ENCODE data around the gene MYBBP1A. TPM values are rescaled to one million over a fixed set of nuclear protein-coding genes. Genes with fewer than 3 reads are reported as not detected.

The MYBBP1A gene
- total and polyA plus RNA-seq, 2 of the 13 experiments (the other 11 are each of a cell fraction or from before 2014, with no cell fraction given), result 18.6 to 54.8 TPM

GRCh38 chr17:4601326-4601725 is 46.1 kb upstream of the MYBBP1A start:
- POLR2A ChIA-PET, result no interaction called here
- no peak for FAIRE-seq
- in situ Hi-C loops (cut with HindIII; ENCODE audit: extremely low pct_ligation_motif_present, low pct_unique_long_range_greater_than_20kb) (no loop called here), intact Hi-C loops (cut with micrococcal nuclease; ENCODE audit: unreplicated experiment) (no loop called here)
- no peak for DNase-seq (ENCODE audit: low spot score)
- WGBS (ENCODE audit: low lambda C conversion rate), result 74% methylated on average over 4 of the region's 4 CpGs
- Histone ChIP-seq H3K27ac (ENCODE audit: extremely low read length, insufficient read depth, low read length) (no peak overlapping the region), H3K9me3 (ENCODE audit: low read length) (no peaks in the 10 kb centered on the region), H2AFZ (ENCODE audit: low read length) (no peak overlapping the region), H3K9ac (ENCODE audit: insufficient read depth, low read depth, low read length) (no peak overlapping the region), H3K36me3 (replicated peaks in 1 of 2; ENCODE audit: control insufficient read depth in 1 of 2, insufficient read depth in 2 of 2, low read length in 2 of 2) (no peaks in the 10 kb centered on the region), H3K27me3 (ENCODE audit: control insufficient read depth in 1 of 2, insufficient read depth in 2 of 2, low read length in 2 of 2) (no peaks in the 10 kb centered on the region), H3K4me2 (ENCODE audit: low read depth, low read length) (no peak overlapping the region), H4K20me1 (ENCODE audit: insufficient read depth, low read length) (no peaks in the 10 kb centered on the region), H3K4me1 (ENCODE audit: insufficient read depth, low read length) (peaks cover 40% of the 10 kb centered on the region), H3K79me2 (ENCODE audit: insufficient read depth, low read length) (no peaks in the 10 kb centered on the region), H3K4me3 (replicated peaks in 1 of 3; ENCODE audit: insufficient read depth in 1 of 3, low read depth in 2 of 3, low read length in 3 of 3) (no peak overlapping the region)
- no TSS peak for BruUV-seq (replicated peaks)
- CTCF ChIA-PET (ENCODE audit: low intra/inter-chr PET ratio, low total read pairs), result no interaction called here
- no peak for ATAC-seq
- TF ChIP-seq EEA1 (CRISPR knock-in tag; IDR thresholded peaks at IDR 0.05; ENCODE audit: borderline replicate concordance) (no peak), RBM39 (IDR thresholded peaks at IDR 0.05; ENCODE audit: low read depth, low read length, poor library complexity, severe bottlenecking) (no peak), PRDM4 (CRISPR knock-in tag; IDR thresholded peaks at IDR 0.05; ENCODE audit: borderline replicate concordance) (no peak), ZNF615 (CRISPR knock-in tag; IDR thresholded peaks at IDR 0.05; ENCODE audit: borderline replicate concordance) (no peak), SNRNP70 (IDR thresholded peaks at IDR 0.05; ENCODE audit: low read depth, low read length) (no peak), TMF1 (CRISPR knock-in tag; IDR thresholded peaks at IDR 0.05; ENCODE audit: low read depth) (no peak), ZNF577 (CRISPR knock-in tag; IDR thresholded peaks at IDR 0.05; ENCODE audit: borderline replicate concordance, low read depth) (no peak), ZNF343 (CRISPR knock-in tag; IDR thresholded peaks at IDR 0.05) (no peak), CC2D1A (CRISPR knock-in tag; IDR thresholded peaks at IDR 0.05) (no peak), JDP2 (CRISPR knock-in tag; IDR thresholded peaks at IDR 0.05; ENCODE audit: borderline replicate concordance) (no peak), ZNF841 (CRISPR knock-in tag; IDR thresholded peaks at IDR 0.05; ENCODE audit: borderline replicate concordance) (no peak), SRSF4 (IDR thresholded peaks at IDR 0.05; ENCODE audit: low read depth, low read length, poor library complexity, severe bottlenecking) (no peak)
- TF ChIP-seq, protein P1, sequence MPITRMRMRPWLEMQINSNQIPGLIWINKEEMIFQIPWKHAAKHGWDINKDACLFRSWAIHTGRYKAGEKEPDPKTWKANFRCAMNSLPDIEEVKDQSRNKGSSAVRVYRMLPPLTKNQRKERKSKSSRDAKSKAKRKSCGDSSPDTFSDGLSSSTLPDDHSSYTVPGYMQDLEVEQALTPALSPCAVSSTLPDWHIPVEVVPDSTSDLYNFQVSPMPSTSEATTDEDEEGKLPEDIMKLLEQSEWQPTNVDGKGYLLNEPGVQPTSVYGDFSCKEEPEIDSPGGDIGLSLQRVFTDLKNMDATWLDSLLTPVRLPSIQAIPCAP (CRISPR knock-in tag; IDR thresholded peaks at IDR 0.05; ENCODE audit: low read depth), result no peak
- TF ChIP-seq, protein P2, sequence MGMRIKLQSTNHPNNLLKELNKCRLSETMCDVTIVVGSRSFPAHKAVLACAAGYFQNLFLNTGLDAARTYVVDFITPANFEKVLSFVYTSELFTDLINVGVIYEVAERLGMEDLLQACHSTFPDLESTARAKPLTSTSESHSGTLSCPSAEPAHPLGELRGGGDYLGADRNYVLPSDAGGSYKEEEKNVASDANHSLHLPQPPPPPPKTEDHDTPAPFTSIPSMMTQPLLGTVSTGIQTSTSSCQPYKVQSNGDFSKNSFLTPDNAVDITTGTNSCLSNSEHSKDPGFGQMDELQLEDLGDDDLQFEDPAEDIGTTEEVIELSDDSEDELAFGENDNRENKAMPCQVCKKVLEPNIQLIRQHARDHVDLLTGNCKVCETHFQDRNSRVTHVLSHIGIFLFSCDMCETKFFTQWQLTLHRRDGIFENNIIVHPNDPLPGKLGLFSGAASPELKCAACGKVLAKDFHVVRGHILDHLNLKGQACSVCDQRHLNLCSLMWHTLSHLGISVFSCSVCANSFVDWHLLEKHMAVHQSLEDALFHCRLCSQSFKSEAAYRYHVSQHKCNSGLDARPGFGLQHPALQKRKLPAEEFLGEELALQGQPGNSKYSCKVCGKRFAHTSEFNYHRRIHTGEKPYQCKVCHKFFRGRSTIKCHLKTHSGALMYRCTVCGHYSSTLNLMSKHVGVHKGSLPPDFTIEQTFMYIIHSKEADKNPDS (CRISPR knock-in tag; IDR thresholded peaks at IDR 0.05), result no peak
- TF ChIP-seq, protein P3, sequence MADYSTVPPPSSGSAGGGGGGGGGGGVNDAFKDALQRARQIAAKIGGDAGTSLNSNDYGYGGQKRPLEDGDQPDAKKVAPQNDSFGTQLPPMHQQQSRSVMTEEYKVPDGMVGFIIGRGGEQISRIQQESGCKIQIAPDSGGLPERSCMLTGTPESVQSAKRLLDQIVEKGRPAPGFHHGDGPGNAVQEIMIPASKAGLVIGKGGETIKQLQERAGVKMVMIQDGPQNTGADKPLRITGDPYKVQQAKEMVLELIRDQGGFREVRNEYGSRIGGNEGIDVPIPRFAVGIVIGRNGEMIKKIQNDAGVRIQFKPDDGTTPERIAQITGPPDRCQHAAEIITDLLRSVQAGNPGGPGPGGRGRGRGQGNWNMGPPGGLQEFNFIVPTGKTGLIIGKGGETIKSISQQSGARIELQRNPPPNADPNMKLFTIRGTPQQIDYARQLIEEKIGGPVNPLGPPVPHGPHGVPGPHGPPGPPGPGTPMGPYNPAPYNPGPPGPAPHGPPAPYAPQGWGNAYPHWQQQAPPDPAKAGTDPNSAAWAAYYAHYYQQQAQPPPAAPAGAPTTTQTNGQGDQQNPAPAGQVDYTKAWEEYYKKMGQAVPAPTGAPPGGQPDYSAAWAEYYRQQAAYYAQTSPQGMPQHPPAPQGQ (CRISPR knock-in tag; IDR thresholded peaks at IDR 0.05; ENCODE audit: borderline replicate concordance), result no peak
